IMR-90 (cell line): ENCODE results near the gene TCEAL3.

Experiments used
- BHLHE40 ChIP-seq: fragments of 150-350 bp; IDR thresholded peaks from 2 replicates; pipeline ENCODE4 v1.6.1; 2016; ENCODE audit warnings: mild to moderate bottlenecking, low read depth, low read length
- CEBPB ChIP-seq: IDR thresholded peaks from 2 replicates; pipeline ENCODE4 v1.6.1; 2012; ENCODE audit warnings: low read depth, low read length, improper control_type of control experiment
- CHD1 ChIP-seq: IDR thresholded peaks from 2 replicates; pipeline ENCODE4 v1.6.1; 2012; ENCODE audit warnings: low read depth, low read length, improper control_type of control experiment
- ELK1 ChIP-seq: fragments of 150-350 bp; IDR thresholded peaks from 2 replicates; pipeline ENCODE4 v1.6.1; 2016; ENCODE audit warnings: low read depth, mild to moderate bottlenecking, low read length, moderate library complexity, borderline replicate concordance
- FOS ChIP-seq: fragments of 150-350 bp; IDR thresholded peaks from 2 replicates; pipeline ENCODE4 v1.6.1; 2016; ENCODE audit warnings: low read depth, low read length
- MAFK ChIP-seq: IDR thresholded peaks from 2 replicates; pipeline ENCODE4 v1.6.1; 2012; ENCODE audit warnings: low read depth, low read length, improper control_type of control experiment
- MXI1 ChIP-seq: IDR thresholded peaks from 2 replicates; pipeline ENCODE4 v1.6.1; 2012; ENCODE audit warnings: low read depth, mild to moderate bottlenecking, low read length, moderate library complexity, borderline replicate concordance
- POLR2A ChIP-seq: IDR thresholded peaks from 2 replicates; pipeline ENCODE4 v1.6.1; 2012; ENCODE audit warnings: mild to moderate bottlenecking, low read depth, low read length
- RAD21 ChIP-seq: IDR thresholded peaks from 2 replicates; pipeline ENCODE4 v1.6.1; 2012; ENCODE audit warnings: low read length, improper control_type of control experiment
- RCOR1 ChIP-seq: IDR thresholded peaks from 2 replicates; pipeline ENCODE4 v1.6.1; 2012; ENCODE audit warnings: mild to moderate bottlenecking, low read length, improper control_type of control experiment; ENCODE audit not compliant: insufficient replicate concordance
- RFX5 ChIP-seq: IDR thresholded peaks from 2 replicates; pipeline ENCODE4 v1.8.0; 2012; ENCODE audit warnings: low read depth, mild to moderate bottlenecking, low read length, moderate library complexity
- SMC3 ChIP-seq: fragments of 150-350 bp; IDR thresholded peaks from 2 replicates; pipeline ENCODE4 v1.6.1; 2016; ENCODE audit warnings: low read depth, mild to moderate bottlenecking, antibody characterized with exemption, low read length, moderate library complexity
- USF2 ChIP-seq: fragments of 150-350 bp; IDR thresholded peaks from 2 replicates; pipeline ENCODE4 v1.6.1; 2017; ENCODE audit warnings: mild to moderate bottlenecking, antibody characterized with exemption, low read length, low read depth
- TF ChIP-seq, protein P1 (sequence below): conservative IDR thresholded peaks from 2 replicates; pipeline ENCODE4 v1.5.1; 2012; ENCODE audit warnings: mild to moderate bottlenecking, low read depth, low read length, improper control_type of control experiment

GRCh38 chrX:103565197-103565596 lies 42.6 kb upstream of the TCEAL3 start:
- no peak for TF ChIP-seq SMC3
- TF ChIP-seq, protein P1, sequence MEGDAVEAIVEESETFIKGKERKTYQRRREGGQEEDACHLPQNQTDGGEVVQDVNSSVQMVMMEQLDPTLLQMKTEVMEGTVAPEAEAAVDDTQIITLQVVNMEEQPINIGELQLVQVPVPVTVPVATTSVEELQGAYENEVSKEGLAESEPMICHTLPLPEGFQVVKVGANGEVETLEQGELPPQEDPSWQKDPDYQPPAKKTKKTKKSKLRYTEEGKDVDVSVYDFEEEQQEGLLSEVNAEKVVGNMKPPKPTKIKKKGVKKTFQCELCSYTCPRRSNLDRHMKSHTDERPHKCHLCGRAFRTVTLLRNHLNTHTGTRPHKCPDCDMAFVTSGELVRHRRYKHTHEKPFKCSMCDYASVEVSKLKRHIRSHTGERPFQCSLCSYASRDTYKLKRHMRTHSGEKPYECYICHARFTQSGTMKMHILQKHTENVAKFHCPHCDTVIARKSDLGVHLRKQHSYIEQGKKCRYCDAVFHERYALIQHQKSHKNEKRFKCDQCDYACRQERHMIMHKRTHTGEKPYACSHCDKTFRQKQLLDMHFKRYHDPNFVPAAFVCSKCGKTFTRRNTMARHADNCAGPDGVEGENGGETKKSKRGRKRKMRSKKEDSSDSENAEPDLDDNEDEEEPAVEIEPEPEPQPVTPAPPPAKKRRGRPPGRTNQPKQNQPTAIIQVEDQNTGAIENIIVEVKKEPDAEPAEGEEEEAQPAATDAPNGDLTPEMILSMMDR, result no peak
- no peak for TF ChIP-seq BHLHE40
- TF ChIP-seq POLR2A, result no peak
- TF ChIP-seq MAFK, result no peak
- TF ChIP-seq RAD21, result no peak
- no peak for TF ChIP-seq USF2
- no peak for TF ChIP-seq MXI1
- no peak for TF ChIP-seq RCOR1
- TF ChIP-seq RFX5, result no peak
- no peak for TF ChIP-seq FOS
- TF ChIP-seq ELK1, result no peak
- no peak for TF ChIP-seq CEBPB
- no peak for TF ChIP-seq CHD1
